HepG2 (cell line): ENCODE data around the gene IARS2. TPM values are rescaled to one million over a fixed set of nuclear protein-coding genes. Genes with fewer than 3 reads are reported as not detected.

ENCODE experiments used
- ATAC-seq: fragments of 200-7000 bp; cut with Tn5 transposase; 3 replicates; pipeline ENCODE4 v1.9.1; 2020; ENCODE audit warnings: mild to moderate bottlenecking, moderate library complexity
- BruUV-seq: library from RNA; stranded (reverse); fragments of 400-500 nt; replicated peaks from 2 replicates; lab custom pipeline; 2021; lab: Mats Ljungman, UMichigan
- CTCF ChIA-PET: fragments of 300-600 bp; formaldehyde crosslinking; extraction: SDS; loops from one replicate; lab custom pipeline; 2021; ENCODE audit warnings: low total read pairs, inconsistent platforms, low intra/inter-chr PET ratio; lab: Yijun Ruan, JAX
- POLR2A ChIA-PET: fragments of 350-600 bp; sonication (Branson Sonifier 250); formaldehyde crosslinking; loops from one replicate; lab custom pipeline; 2020; ENCODE audit warnings: antibody characterized with exemption, inconsistent platforms; lab: Yijun Ruan, JAX
- DNase-seq: peaks from one replicate; pipeline ENCODE4 v3.0.0-alpha.2; 2015; ENCODE audit warnings: low spot score
- FAIRE-seq: peaks from 3 replicates; lab custom pipeline; 2011; peaks lifted over from hg19 to GRCh38; lab: Jason Lieb, UNC
- H2AFZ ChIP-seq: one replicate; pipeline ENCODE4 v1.6.1; 2011; ENCODE audit warnings: low read length, inconsistent platforms
- H3K27ac ChIP-seq: fragments of 300-600 bp; 3 replicates; pipeline ENCODE4 v1.8.0; 2011; ENCODE audit warnings: mixed run types, mild to moderate bottlenecking, mixed read lengths, low read length, inconsistent platforms; ENCODE audit not compliant: insufficient read depth; ENCODE audit errors: extremely low read length
- H3K27me3 ChIP-seq, 2 experiments: fragments of 200-600 bp in 1 of 2; 2 replicates in 1 of 2; 3 replicates in 1 of 2; pipeline versions ENCODE4 v1.6.0 to v1.8.0; 2011; ENCODE audit warnings: low read length in 2 of 2, mild to moderate bottlenecking in 2 of 2, moderate library complexity in 2 of 2, inconsistent platforms in 1 of 2; ENCODE audit not compliant: insufficient read depth in 2 of 2, control insufficient read depth in 1 of 2
- H3K36me3 ChIP-seq, 2 experiments: fragments of 200-600 bp in 1 of 2; replicated peaks in 1 of 2; 2 replicates in 1 of 2; 3 replicates in 1 of 2; pipeline versions ENCODE4 v1.5.1 to v1.8.0; 2011; ENCODE audit warnings: low read length in 2 of 2, inconsistent platforms in 1 of 2; ENCODE audit not compliant: insufficient read depth in 2 of 2, control insufficient read depth in 1 of 2
- H3K4me1 ChIP-seq: 2 replicates; pipeline ENCODE4 v1.5.1; 2012; ENCODE audit warnings: low read length, inconsistent platforms; ENCODE audit not compliant: insufficient read depth
- H3K4me2 ChIP-seq: 2 replicates; pipeline ENCODE4 v1.6.0; 2011; ENCODE audit warnings: low read depth, low read length, inconsistent platforms
- H3K4me3 ChIP-seq, 3 experiments: fragments of 200-600 bp in 1 of 3; sonication (generic), shearing (Covaris generic) in 1 of 3; replicated peaks in 1 of 3; 2 replicates each; pipeline ENCODE4 v1.5.1; 2011 to 2016; ENCODE audit warnings: low read length in 3 of 3, inconsistent platforms in 2 of 3, low read depth in 2 of 3, mild to moderate bottlenecking in 2 of 3, control low read depth in 1 of 3, mixed read lengths in 1 of 3; ENCODE audit not compliant: insufficient read depth in 1 of 3
- H3K79me2 ChIP-seq: one replicate; pipeline ENCODE4 v1.6.1; 2011; ENCODE audit warnings: low read length, inconsistent platforms; ENCODE audit not compliant: insufficient read depth
- H3K9ac ChIP-seq: 2 replicates; pipeline ENCODE4 v1.6.0; 2011; ENCODE audit warnings: mild to moderate bottlenecking, low read depth, low read length, inconsistent platforms; ENCODE audit not compliant: insufficient read depth
- H3K9me3 ChIP-seq: 2 replicates; pipeline ENCODE4 v1.5.1; 2012; ENCODE audit warnings: mild to moderate bottlenecking, low read length
- H4K20me1 ChIP-seq: 2 replicates; pipeline ENCODE4 v1.6.0; 2011; ENCODE audit warnings: inconsistent platforms, mild to moderate bottlenecking, low read length, moderate library complexity; ENCODE audit not compliant: insufficient read depth
- ZNF354B ChIP-seq: sonication (generic); formaldehyde crosslinking; IDR thresholded peaks from 2 replicates; pipeline ENCODE4 v1.8.0; 2022; ENCODE audit warnings: mild to moderate bottlenecking, missing genetic modification reagents
- ZNF75D ChIP-seq: sonication (generic); formaldehyde crosslinking; IDR thresholded peaks from 2 replicates; pipeline ENCODE4 v1.8.1; 2023; ENCODE audit warnings: missing genetic modification reagents, mild to moderate bottlenecking, borderline replicate concordance
- WGBS: methylation state at CpG from one replicate; pipeline ENCODE4 v1.1.6; 2017; ENCODE audit warnings: low lambda C conversion rate; 5-methylcytosine and 5-hydroxymethylcytosine counted together
- in situ Hi-C: cut with HindIII; loops from 2 replicates; pipeline ENCODE4 v1.10.0; 2017; ENCODE audit warnings: low pct_unique_long_range_greater_than_20kb; ENCODE audit not compliant: extremely low pct_ligation_motif_present
- intact Hi-C: fragments of 100-400 bp; cut with micrococcal nuclease; formaldehyde crosslinking; loops from one replicate; pipeline ENCODE4 v1.10.0; 2022; ENCODE audit not compliant: unreplicated experiment
- polyA plus RNA-seq, 8 experiments: library from polyadenylated mRNA; depleted of rRNA in 3 of 8; stranded (reverse) in 7 of 8; unstranded in 1 of 8; fragments of >200 nt; fragmentation: Illumina TruSeq in 4 of 8; extraction: Trizol in 4 of 8; gene quantifications; 2 replicates each; pipeline versions ENCODE4 v1.2.1 to v1.2.3, GENCODE V29; 2011 to 2016; ENCODE audit warnings: low read depth in 4 of 8, missing spikeins in 1 of 8, mixed read lengths in 1 of 8; ENCODE audit not compliant: insufficient read depth in 1 of 8
- total RNA-seq, 5 experiments: library from RNA; depleted of rRNA; stranded (reverse); fragments of >200 nt; fragmentation: Illumina TruSeq; extraction: Trizol; gene quantifications; 2 replicates each; pipeline ENCODE4 v1.2.3, GENCODE V29; 2016; ENCODE audit warnings: low read depth in 1 of 5
- TF ChIP-seq, protein P1 (sequence below): sonication (generic); formaldehyde crosslinking; IDR thresholded peaks from 2 replicates; pipeline ENCODE4 v1.8.0; 2022; ENCODE audit warnings: mild to moderate bottlenecking, missing genetic modification reagents, borderline replicate concordance

The IARS2 gene
- total and polyA plus RNA-seq, 2 of the 13 experiments (the other 11 are each of a cell fraction or from before 2014, with no cell fraction given) = 28.6 to 122 TPM

DNA sequence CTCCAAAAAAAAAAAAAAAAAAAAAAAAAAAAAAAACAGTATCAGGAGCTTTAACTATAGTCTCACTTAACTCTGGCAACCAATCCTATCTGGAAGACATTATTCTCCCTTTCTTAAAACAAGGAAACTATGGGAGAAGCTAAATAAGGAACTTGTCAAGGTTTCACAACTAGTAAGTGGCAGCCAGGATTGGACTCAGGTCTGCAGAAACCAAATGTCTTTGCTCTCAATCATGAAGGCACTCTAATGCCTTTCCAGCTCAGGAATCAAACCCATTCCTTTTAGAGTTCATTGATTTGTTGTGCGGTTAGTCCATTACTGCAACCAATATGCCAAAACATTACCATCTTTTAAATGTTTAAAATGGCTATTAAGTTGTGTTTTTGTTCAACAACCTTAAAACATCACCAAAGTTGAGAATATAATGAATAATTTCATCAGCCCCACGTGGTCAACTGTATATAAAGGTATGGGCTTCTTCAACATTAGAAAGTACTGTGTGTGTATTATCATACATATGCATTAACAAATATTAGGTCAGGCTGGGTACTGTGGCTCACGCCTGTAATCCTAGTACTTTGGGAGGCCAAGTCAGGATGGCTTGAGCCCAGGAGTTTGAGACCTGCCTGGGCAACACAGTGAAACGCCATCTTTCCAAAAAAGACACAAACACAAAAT lies 49.1 kb upstream of the IARS2 start:
- in situ Hi-C loops = loop anchor here (5.0 kb wide), 1 partner anchor 42 kb away; the partner anchor contains the start of gene BPNT1
- POLR2A ChIA-PET = interaction anchor here (0.8 kb wide), 1 partner anchor 65 kb away, joined by 6 read pairs; no protein-coding TSS in a partner anchor
- H3K27ac ChIP-seq = no peak overlapping the region

More for the DNA sequence above, 49.1 kb upstream of the IARS2 start:
- Histone ChIP-seq H3K9ac (peak overlapping the region; percentile 84), H3K27me3 (no peaks in the 10 kb centered on the region), H3K79me2 (peaks cover 41% of the 10 kb centered on the region), H3K4me3 (peak overlapping the region; percentile 94 to 96 (median 96)), H3K36me3 (peaks cover 2 to 17% of the 10 kb centered on the region in 2 experiments; a peak in 4 of 5 replicates), H2AFZ (no peak overlapping the region), H3K4me1 (peaks cover 22% of the 10 kb centered on the region), H3K9me3 (no peaks in the 10 kb centered on the region), H4K20me1 (no peaks in the 10 kb centered on the region; the same call in 1 of the 2 replicates), H3K4me2 (peak overlapping the region; percentile 81)
- WGBS = 52% methylated on average over 4 of the region's 4 CpGs
- 0 out of 2 replicates have a peak, but pooled peaks have one; percentile 29 for TF ChIP-seq ZNF354B
- TF ChIP-seq ZNF75D (CRISPR knock-in tag) = no peak
- TF ChIP-seq, protein P1, sequence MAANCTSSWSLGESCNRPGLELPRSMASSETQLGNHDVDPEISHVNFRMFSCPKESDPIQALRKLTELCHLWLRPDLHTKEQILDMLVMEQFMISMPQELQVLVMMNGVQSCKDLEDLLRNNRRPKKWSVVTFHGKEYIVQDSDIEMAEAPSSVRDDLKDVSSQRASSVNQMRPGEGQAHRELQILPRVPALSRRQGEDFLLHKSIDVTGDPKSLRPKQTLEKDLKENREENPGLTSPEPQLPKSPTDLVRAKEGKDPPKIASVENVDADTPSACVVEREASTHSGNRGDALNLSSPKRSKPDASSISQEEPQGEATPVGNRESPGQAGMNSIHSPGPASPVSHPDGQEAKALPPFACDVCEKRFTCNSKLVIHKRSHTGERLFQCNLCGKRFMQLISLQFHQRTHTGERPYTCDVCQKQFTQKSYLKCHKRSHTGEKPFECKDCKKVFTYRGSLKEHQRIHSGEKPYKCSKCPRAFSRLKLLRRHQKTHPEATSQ = no peak
- CTCF ChIA-PET = no interaction called here
- intact Hi-C loops = no loop called here
- FAIRE-seq (no peak), DNase-seq (peak; percentile 3), ATAC-seq (no peak)
- BruUV-seq = no TSS peak
